ENCODE data around the gene BPIFB1. TPM values are rescaled to one million over a fixed set of nuclear protein-coding genes. Genes with fewer than 3 reads are reported as not detected.

BPIFB1 gene
- total RNA-seq, 2 experiments from 2014 or later, result not detected

DNA sequence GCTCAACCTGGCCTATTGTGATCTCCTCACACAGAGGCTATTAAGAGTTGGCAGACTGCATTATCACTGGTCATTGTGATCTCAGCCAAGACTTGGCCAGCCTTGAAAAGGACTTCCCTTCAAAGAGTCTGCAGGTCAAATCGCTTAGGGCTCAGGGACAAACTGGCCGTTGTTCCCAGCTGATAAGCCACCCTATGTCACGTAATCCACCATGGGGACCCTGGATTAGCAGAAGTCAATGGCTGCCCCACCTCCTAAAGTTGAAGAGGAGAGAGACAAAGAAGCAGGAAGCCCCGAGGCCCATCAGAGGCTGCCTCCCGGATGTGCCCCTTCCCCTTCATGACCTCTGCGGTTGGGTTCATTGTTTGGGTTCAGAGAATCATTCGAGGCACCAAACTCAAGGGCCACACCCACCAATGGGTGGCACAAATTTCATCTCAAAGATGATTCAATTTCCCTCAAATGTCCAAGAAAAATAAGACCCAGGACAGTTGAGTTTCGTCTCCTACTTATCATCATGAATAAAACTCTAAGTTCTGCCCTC is 56.6 kb downstream of the BPIFB1 start:
- no peak overlapping the region for H3K27ac Mint-ChIP-seq
- no peaks in the 10 kb centered on the region for H3K4me1 Mint-ChIP-seq
- no peaks in the 10 kb centered on the region for H3K36me3 Mint-ChIP-seq
- no peaks in the 10 kb centered on the region for H3K27me3 Mint-ChIP-seq
- DNase-seq, result no peak
- H3K9me3 Mint-ChIP-seq, result no peaks in the 10 kb centered on the region
- H3K4me3 Mint-ChIP-seq, result no peak overlapping the region

GRCh38 chr20:33343521-33343920 is 60.5 kb downstream of the BPIFB1 start:
- H3K4me3 Mint-ChIP-seq, result no peak overlapping the region
- H3K27me3 Mint-ChIP-seq, result no peaks in the 10 kb centered on the region
- H3K9me3 Mint-ChIP-seq, result no peaks in the 10 kb centered on the region
- H3K4me1 Mint-ChIP-seq, result no peaks in the 10 kb centered on the region
- H3K36me3 Mint-ChIP-seq, result no peaks in the 10 kb centered on the region
- no peak for DNase-seq
- H3K27ac Mint-ChIP-seq, result no peak overlapping the region

- no peak for DNase-seq
- Mint-ChIP-seq H3K4me1 (no peaks in the 10 kb centered on the region), H3K9me3 (no peaks in the 10 kb centered on the region), H3K27me3 (no peaks in the 10 kb centered on the region), H3K27ac (no peak overlapping the region), H3K36me3 (peaks cover 5% of the 10 kb centered on the region), H3K4me3 (no peak overlapping the region)
Observed at GRCh38 chr20:33345342-33345741, 62.3 kb downstream of the BPIFB1 start.

DNA sequence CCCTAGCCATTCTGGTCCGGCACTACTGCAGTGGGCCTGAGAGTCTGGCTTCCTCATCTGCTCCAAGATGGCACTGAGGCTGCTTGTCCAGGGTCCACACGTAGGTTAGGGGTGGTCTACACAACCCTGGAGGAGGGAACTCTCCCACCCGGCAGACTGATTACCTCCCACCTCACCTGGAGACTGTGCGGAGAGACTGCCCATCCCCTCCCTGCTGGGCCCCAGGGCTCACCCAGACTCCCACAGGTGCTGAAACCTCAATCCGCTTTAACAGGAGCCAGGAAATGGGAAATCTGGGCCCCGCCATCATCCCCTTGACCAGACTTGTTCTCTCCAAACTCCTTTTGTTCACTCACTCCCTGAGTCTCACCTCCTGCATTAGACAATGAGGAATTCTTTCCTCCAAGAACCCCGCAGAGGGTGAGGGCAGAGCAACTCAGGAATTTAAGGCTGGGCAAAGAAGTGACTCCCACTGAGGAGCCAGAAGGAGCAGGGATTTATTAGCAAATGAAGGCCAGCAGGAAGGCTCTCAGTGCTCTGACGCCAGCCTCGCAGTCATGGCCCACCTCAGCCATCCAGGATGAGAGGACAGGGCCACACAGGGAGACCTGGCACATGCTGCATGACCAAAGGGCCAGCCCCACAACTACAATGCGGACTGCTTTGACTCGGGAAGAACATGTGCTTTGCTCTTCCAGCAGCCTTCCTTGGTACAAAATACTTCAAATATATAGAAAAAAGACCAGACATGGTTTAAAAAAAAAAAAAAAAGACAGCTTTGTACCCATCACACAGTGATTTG is 65.3 kb downstream of the BPIFB1 start:
- Mint-ChIP-seq H3K4me1 (no peaks in the 10 kb centered on the region), H3K9me3 (no peaks in the 10 kb centered on the region), H3K27me3 (no peaks in the 10 kb centered on the region), H3K27ac (no peak overlapping the region), H3K4me3 (no peak overlapping the region), H3K36me3 (peaks cover 14% of the 10 kb centered on the region)
- DNase-seq, result no peak

- no peaks in the 10 kb centered on the region for H3K27me3 Mint-ChIP-seq
Observed at GRCh38 chr20:33349493-33349892, 66.5 kb downstream of the BPIFB1 start.

DNA sequence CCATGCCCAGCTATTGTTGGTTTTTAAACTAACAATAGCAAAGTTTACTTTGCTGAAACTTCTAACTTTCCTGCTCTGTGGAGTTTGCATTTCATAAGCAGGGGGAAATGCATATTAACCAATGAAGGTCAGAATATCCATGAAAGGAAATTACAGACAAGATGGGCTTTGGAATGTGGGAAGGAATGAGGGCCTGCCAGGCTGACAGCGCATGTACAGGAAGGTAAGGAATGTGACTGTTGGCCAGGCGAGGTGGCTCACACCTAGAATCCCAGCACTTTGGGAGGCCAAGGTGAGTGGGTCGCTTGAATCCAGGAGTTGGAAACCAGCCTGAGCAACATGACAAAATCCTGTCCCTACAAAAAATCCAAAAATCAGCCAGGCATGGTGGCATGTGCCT is 68.7 kb downstream of the BPIFB1 start:
- no peak overlapping the region for H3K4me3 Mint-ChIP-seq
- no peaks in the 10 kb centered on the region for H3K27me3 Mint-ChIP-seq
- H3K9me3 Mint-ChIP-seq, result no peaks in the 10 kb centered on the region
- no peaks in the 10 kb centered on the region for H3K4me1 Mint-ChIP-seq
- H3K27ac Mint-ChIP-seq, result no peak overlapping the region
- DNase-seq, result no peak
- peaks cover 14% of the 10 kb centered on the region for H3K36me3 Mint-ChIP-seq

More at GRCh38 chr20:33349493-33349892, 66.5 kb downstream of the BPIFB1 start:
- DNase-seq, result no peak
- H3K36me3 Mint-ChIP-seq, result peaks cover 14% of the 10 kb centered on the region
- H3K9me3 Mint-ChIP-seq, result no peaks in the 10 kb centered on the region
- H3K4me1 Mint-ChIP-seq, result no peaks in the 10 kb centered on the region
- H3K4me3 Mint-ChIP-seq, result no peak overlapping the region
- H3K27ac Mint-ChIP-seq, result no peak overlapping the region

GRCh38 chr20:33352258-33353012 is 69.4 kb downstream of the BPIFB1 start:
- H3K4me3 Mint-ChIP-seq, result no peak overlapping the region
- no peaks in the 10 kb centered on the region for H3K27me3 Mint-ChIP-seq
- peaks cover 14% of the 10 kb centered on the region for H3K36me3 Mint-ChIP-seq
- H3K9me3 Mint-ChIP-seq, result no peaks in the 10 kb centered on the region
- no peaks in the 10 kb centered on the region for H3K4me1 Mint-ChIP-seq
- H3K27ac Mint-ChIP-seq, result no peak overlapping the region
- no peak for DNase-seq

DNA sequence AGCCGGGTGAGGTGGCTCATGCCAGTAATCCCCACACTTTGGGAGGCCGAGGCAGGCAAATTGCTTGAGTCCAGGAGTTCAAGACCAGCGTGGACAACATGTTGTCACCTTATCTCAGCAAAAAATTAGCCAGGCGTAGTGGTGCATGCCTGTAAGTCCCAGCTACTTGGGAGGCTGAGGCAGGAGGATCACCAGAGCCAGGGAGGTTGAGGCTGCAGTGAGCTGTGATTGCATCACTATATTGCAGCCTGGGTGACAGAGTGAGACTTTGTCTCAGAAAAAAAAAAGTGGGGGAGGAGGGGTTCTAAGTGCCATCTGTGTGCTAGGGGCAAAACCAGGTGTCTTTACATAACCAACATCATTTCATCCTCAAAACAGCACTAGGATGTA is 70.0 kb downstream of the BPIFB1 start:
- H3K36me3 Mint-ChIP-seq, result peaks cover 14% of the 10 kb centered on the region
- H3K9me3 Mint-ChIP-seq, result no peaks in the 10 kb centered on the region
- no peak for DNase-seq
- H3K27me3 Mint-ChIP-seq, result no peaks in the 10 kb centered on the region
- H3K4me3 Mint-ChIP-seq, result no peak overlapping the region
- peak overlapping the region; percentile 51 for H3K27ac Mint-ChIP-seq
- no peaks in the 10 kb centered on the region for H3K4me1 Mint-ChIP-seq

Other genes with a start within 250 kb of the BPIFB1 start
- not detected for gene BPIFB3, start 229.3 kb upstream of the BPIFB1 start, total RNA-seq
- not detected for gene BPIFB4, start 203.6 kb upstream of the BPIFB1 start, total RNA-seq
- gene BPIFA2, start 115.1 kb upstream of the BPIFB1 start, total RNA-seq, result not detected
- not detected for gene BPIFA3, start 65.9 kb upstream of the BPIFB1 start, total RNA-seq
- gene BPIFA1, start 47.2 kb upstream of the BPIFB1 start, total RNA-seq, result not detected
- gene CDK5RAP1, start 118.3 kb downstream of the BPIFB1 start, total RNA-seq, result 10 to 100 TPM; 41.0 to 42.3 TPM
- gene SNTA1, start 160.5 kb downstream of the BPIFB1 start, total RNA-seq, result 1 to 10 TPM; 4.0 to 4.7 TPM
- gene CBFA2T2, start 206.9 kb downstream of the BPIFB1 start, total RNA-seq, result 1 to 10 TPM; 6.4 to 6.7 TPM